ENCODE measurements around the gene ATF5. TPM values are rescaled to one million over a fixed set of nuclear protein-coding genes. Genes with fewer than 3 reads are reported as not detected.

The ATF5 gene
- polyA plus RNA-seq, 3 donors, result 26.0 to 28.5 (median 28.2) TPM

- no peak for DNase-seq
Observed at GRCh38 chr19:49890349-49891311, 38.4 kb upstream of the ATF5 start.

- no peak for DNase-seq
Observed at GRCh38 chr19:49891393-49891792, 37.6 kb upstream of the ATF5 start.

GRCh38 chr19:49892716-49893115 lies 36.3 kb upstream of the ATF5 start:
- no peak for DNase-seq

GRCh38 chr19:49894011-49894664 lies 34.9 kb upstream of the ATF5 start:
- no peak for DNase-seq

GRCh38 chr19:49894879-49895565 lies 34.0 kb upstream of the ATF5 start:
- DNase-seq, result no peak

- DNase-seq, result no peak
Observed at GRCh38 chr19:49895566-49896297, 33.3 kb upstream of the ATF5 start.

GRCh38 chr19:49896863-49897621 lies 32.0 kb upstream of the ATF5 start, which contains the start of gene IL4I1:
Gene IL4I1 (minus strand): TSS chr19:49896887. CDS start chr19:49896160, 727 bp downstream.
- no peak for DNase-seq

GRCh38 chr19:49904136-49904535 lies 24.9 kb upstream of the ATF5 start:
- no peak for DNase-seq

GRCh38 chr19:49906879-49907564 lies 22.0 kb upstream of the ATF5 start:
- DNase-seq, result no peak

GRCh38 chr19:49907745-49908446 lies 21.1 kb upstream of the ATF5 start:
- DNase-seq, result no peak

- no peak for DNase-seq
Observed at GRCh38 chr19:49908480-49909420, 20.3 kb upstream of the ATF5 start.

- DNase-seq, result no peak
Observed at GRCh38 chr19:49910179-49910578, 18.8 kb upstream of the ATF5 start.

GRCh38 chr19:49911381-49912145 lies 17.4 kb upstream of the ATF5 start:
- no peak for DNase-seq

- no peak for DNase-seq
Observed at GRCh38 chr19:49912965-49913685, 15.9 kb upstream of the ATF5 start.

- no peak for DNase-seq
Observed at GRCh38 chr19:49913720-49914119, 15.3 kb upstream of the ATF5 start.

- no peak for DNase-seq
Observed at GRCh38 chr19:49915271-49915670, 13.7 kb upstream of the ATF5 start.

All from renal pelvis (tissue), 4 donors.